SK-N-SH treated with all-trans-retinoic acid at 6 μM for 48 hours (cell line): ENCODE results near the gene MECR.

ENCODE experiments used
- ARNTL ChIP-seq: fragments of 450-650 bp; formaldehyde crosslinking; IDR thresholded peaks from 2 replicates; pipeline ENCODE4 v1.5.0; 2020; ENCODE audit warnings: low read depth, mild to moderate bottlenecking, moderate library complexity, borderline replicate concordance
- BACH2 ChIP-seq: fragments of 250-450 bp; sonication (Bioruptor Pico); IDR thresholded peaks from 2 replicates; pipeline ENCODE4 v1.9.0; 2021; ENCODE audit warnings: mild to moderate bottlenecking, borderline replicate concordance
- ESRRG ChIP-seq: fragments of 250-450 bp; sonication (Bioruptor Pico); IDR thresholded peaks from 2 replicates; pipeline ENCODE4 v1.6.1; 2021; ENCODE audit warnings: mild to moderate bottlenecking
- ISL1 ChIP-seq: fragments of 250-450 bp; sonication (Bioruptor Pico); IDR thresholded peaks from 2 replicates; pipeline ENCODE4 v2.1.2; 2022; ENCODE audit warnings: mild to moderate bottlenecking, moderate library complexity
- OSR1 ChIP-seq: fragments of 250-450 bp; sonication (Bioruptor Pico); IDR thresholded peaks from 2 replicates; pipeline ENCODE4 v1.8.0; 2022; ENCODE audit warnings: moderate library complexity, mild to moderate bottlenecking, inconsistent platforms
- PPARA ChIP-seq: fragments of 250-450 bp; sonication (Bioruptor Pico); IDR thresholded peaks from 2 replicates; pipeline ENCODE4 v1.5.0; 2020; ENCODE audit warnings: mild to moderate bottlenecking, borderline replicate concordance
- ZFP3 ChIP-seq: fragments of 250-450 bp; sonication (Bioruptor Pico); IDR thresholded peaks from 2 replicates; pipeline ENCODE4 v1.5.0; 2020; ENCODE audit warnings: mild to moderate bottlenecking, moderate library complexity
- ZFP30 ChIP-seq: fragments of 450-650 bp; formaldehyde crosslinking; IDR thresholded peaks from 2 replicates; pipeline ENCODE4 v1.5.0; 2022; ENCODE audit warnings: mild to moderate bottlenecking, moderate library complexity
- TF ChIP-seq, protein P1 (sequence below): fragments of 250-450 bp; sonication (Bioruptor Pico); IDR thresholded peaks from 2 replicates; pipeline ENCODE4 v1.5.1; 2020; ENCODE audit warnings: low read depth, mild to moderate bottlenecking, moderate library complexity
- TF ChIP-seq, protein P2 (sequence below): fragments of 250-450 bp; sonication (Bioruptor Pico); IDR thresholded peaks from 2 replicates; pipeline ENCODE4 v1.8.0; 2020; ENCODE audit warnings: mild to moderate bottlenecking, moderate library complexity, borderline replicate concordance
- TF ChIP-seq, protein P3 (sequence below): fragments of 250-450 bp; sonication (Bioruptor Pico); IDR thresholded peaks from 2 replicates; pipeline ENCODE4 v1.5.0; 2020; ENCODE audit warnings: mild to moderate bottlenecking, moderate library complexity

DNA sequence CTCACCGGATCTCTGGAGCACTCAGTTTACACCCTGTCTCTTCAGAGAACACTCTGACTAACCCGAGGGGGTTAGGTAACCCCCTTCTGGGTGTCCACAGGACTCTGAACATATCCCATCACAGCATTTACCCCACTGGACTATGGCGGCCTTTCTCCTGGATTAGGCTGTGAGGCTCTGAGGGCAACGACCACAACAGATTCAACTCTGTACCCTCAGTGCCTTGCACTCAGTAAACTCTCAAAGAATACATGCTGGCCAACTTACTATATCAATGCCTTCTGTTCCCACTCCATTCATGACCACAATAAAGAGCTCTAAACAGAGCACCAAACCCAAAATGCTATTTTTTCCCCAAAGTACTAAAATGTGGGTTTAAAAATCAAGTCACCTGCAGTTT lies 5.4 kb downstream of the MECR start:
- TF ChIP-seq ESRRG (no peak), PPARA (CRISPR knock-in tag) (no peak), OSR1 (CRISPR knock-in tag) (no peak), ISL1 (CRISPR knock-in tag) (no peak), ARNTL (CRISPR knock-in tag) (no peak), ZFP3 (CRISPR knock-in tag) (no peak), BACH2 (CRISPR knock-in tag) (no peak), ZFP30 (CRISPR knock-in tag) (no peak)
- TF ChIP-seq, protein P1, sequence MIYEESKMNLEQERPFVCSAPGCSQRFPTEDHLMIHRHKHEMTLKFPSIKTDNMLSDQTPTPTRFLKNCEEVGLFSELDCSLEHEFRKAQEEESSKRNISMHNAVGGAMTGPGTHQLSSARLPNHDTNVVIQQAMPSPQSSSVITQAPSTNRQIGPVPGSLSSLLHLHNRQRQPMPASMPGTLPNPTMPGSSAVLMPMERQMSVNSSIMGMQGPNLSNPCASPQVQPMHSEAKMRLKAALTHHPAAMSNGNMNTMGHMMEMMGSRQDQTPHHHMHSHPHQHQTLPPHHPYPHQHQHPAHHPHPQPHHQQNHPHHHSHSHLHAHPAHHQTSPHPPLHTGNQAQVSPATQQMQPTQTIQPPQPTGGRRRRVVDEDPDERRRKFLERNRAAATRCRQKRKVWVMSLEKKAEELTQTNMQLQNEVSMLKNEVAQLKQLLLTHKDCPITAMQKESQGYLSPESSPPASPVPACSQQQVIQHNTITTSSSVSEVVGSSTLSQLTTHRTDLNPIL (CRISPR knock-in tag): no peak
- TF ChIP-seq, protein P2, sequence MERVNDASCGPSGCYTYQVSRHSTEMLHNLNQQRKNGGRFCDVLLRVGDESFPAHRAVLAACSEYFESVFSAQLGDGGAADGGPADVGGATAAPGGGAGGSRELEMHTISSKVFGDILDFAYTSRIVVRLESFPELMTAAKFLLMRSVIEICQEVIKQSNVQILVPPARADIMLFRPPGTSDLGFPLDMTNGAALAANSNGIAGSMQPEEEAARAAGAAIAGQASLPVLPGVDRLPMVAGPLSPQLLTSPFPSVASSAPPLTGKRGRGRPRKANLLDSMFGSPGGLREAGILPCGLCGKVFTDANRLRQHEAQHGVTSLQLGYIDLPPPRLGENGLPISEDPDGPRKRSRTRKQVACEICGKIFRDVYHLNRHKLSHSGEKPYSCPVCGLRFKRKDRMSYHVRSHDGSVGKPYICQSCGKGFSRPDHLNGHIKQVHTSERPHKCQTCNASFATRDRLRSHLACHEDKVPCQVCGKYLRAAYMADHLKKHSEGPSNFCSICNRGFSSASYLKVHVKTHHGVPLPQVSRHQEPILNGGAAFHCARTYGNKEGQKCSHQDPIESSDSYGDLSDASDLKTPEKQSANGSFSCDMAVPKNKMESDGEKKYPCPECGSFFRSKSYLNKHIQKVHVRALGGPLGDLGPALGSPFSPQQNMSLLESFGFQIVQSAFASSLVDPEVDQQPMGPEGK (CRISPR knock-in tag): no peak
- TF ChIP-seq, protein P3, sequence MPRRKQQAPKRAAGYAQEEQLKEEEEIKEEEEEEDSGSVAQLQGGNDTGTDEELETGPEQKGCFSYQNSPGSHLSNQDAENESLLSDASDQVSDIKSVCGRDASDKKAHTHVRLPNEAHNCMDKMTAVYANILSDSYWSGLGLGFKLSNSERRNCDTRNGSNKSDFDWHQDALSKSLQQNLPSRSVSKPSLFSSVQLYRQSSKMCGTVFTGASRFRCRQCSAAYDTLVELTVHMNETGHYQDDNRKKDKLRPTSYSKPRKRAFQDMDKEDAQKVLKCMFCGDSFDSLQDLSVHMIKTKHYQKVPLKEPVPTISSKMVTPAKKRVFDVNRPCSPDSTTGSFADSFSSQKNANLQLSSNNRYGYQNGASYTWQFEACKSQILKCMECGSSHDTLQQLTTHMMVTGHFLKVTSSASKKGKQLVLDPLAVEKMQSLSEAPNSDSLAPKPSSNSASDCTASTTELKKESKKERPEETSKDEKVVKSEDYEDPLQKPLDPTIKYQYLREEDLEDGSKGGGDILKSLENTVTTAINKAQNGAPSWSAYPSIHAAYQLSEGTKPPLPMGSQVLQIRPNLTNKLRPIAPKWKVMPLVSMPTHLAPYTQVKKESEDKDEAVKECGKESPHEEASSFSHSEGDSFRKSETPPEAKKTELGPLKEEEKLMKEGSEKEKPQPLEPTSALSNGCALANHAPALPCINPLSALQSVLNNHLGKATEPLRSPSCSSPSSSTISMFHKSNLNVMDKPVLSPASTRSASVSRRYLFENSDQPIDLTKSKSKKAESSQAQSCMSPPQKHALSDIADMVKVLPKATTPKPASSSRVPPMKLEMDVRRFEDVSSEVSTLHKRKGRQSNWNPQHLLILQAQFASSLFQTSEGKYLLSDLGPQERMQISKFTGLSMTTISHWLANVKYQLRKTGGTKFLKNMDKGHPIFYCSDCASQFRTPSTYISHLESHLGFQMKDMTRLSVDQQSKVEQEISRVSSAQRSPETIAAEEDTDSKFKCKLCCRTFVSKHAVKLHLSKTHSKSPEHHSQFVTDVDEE: no peak
